ACHN (cell line): Measurements from ENCODE around the gene SERTM2.

Experiments
- DNase-seq: peaks from one replicate; pipeline ENCODE4 v3.0.0-alpha.2; 2015
- in situ Hi-C: cut with HindIII; loops from 2 replicates; pipeline ENCODE4 v1.10.0; 2017; ENCODE audit warnings: low sequenced_read_pairs, low pct_ligation_motif_present, low pct_unique_long_range_greater_than_20kb

The SERTM2 gene

DNA sequence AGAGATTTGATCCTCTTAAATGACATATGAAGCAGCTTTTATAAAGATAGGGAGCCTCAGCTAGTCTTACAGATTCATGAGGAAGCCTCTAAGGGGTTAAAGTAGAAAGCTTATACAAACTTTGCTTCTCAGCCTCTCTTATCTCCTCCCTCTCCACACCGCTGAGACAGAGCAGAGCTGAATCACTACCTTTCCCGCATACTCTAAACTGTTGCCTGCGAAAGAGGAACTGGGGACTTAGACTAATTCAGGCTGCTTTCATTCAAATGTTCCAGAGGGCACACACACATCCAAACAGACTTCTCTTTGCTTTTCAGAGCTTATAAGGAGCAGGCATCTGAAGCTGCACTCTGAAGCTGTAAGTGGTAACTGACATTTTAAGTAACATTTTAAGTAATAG lies at the start of gene SERTM2:
TSS of gene SERTM2 (plus strand) at position 169 of the 400 bp plus-strand sequence. CDS start 7,213 bp downstream, outside the sequence.
- DNase-seq: peak; percentile 43
- in situ Hi-C loops: no loop called here

DNA sequence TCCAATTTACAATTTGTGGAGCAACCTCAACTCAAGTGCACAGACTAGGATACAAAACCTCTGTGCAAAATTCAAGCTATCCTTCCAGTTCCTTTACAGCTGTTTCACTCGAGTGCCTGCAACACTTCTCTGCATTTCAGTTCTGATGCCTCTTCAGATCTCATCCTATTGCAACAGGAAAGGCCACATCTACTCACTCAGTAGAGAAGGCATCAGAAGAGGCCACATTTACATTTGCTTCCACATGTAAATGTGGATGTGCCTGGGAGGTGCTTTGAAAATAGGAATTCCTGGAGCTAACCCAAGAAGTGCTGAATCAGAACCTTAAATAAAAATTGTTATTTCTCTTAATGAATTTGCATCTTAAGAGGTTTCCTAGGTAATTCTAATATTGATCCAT lies 45.8 kb upstream of the SERTM2 start:
- DNase-seq: no peak
- in situ Hi-C loops: no loop called here

DNA sequence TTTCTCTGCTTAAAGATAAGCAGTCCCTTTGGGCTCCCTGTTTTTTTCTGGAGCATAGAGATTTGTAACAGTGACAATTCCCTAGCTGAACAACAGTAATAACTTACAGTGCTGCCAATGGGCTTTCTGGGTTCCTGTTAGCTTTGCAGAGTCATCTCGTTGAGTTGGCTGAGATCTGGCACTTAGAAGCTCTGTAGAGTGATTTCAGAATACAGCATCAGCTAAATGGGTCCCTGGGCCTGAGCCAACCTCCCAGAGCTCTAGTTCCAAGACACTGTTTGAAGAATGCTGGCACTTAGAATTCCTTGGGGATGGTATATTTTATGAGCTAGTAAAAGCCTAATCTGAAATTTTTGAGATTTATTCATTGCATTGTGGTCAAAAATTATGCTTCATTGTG lies 43.5 kb upstream of the SERTM2 start:
- DNase-seq: no peak

DNA sequence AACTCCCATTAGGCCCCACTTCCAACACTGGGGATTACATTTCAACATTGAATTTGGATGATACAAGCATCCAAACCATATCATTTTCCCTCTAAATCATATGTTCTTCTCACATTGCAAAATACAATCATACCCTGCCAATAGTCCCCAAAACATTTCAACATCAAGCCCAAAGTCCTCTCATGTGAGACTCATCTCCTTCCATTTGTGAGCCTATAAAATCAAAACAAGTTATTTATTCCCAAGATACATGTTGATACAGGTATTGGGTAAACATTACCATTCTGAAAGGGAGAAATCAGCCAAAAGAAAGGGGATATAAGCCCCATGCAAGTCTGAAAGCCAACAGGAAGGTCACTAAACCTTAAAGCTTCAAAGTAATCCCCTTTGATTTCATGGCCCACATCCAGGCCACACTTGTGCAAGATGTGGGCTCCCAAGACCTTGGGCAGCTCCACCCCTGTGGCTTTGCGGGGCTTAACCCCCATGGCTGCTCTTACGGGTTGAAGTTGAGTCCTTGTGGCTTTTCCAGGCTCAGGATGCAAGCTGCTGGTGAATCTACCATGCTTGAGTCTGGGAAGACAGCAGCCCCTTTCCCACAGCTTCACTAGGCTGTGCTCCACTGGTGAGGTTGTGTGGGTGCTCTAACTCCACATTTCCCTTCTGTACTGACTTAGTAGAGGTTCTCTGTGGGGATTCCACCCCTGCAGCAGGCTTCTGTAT lies 40.6 kb upstream of the SERTM2 start:
- in situ Hi-C loops: no loop called here
- DNase-seq: no peak

More for the DNA sequence above, 43.5 kb upstream of the SERTM2 start:
- in situ Hi-C loops: no loop called here

DNA sequence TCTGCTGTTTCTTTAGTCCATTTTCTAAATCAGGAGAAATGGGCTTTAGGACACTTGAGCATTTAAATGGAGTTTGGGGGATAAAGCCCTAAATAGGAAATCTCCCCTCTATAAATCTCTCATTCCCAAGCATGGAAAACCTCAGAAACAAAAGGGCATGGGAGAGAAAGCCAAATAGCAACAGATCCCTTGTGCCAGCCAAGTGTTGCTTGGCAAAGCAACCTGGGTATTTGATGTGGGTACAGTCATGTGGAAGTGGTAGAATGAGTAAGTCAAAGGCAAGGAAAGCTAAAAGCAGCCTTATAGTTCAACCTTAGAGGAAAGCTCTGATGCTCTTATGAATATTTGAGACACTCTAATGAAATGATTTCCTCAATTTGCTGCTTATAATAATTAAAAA lies 29.5 kb upstream of the SERTM2 start:
- in situ Hi-C loops: no loop called here
- no peak for DNase-seq

DNA sequence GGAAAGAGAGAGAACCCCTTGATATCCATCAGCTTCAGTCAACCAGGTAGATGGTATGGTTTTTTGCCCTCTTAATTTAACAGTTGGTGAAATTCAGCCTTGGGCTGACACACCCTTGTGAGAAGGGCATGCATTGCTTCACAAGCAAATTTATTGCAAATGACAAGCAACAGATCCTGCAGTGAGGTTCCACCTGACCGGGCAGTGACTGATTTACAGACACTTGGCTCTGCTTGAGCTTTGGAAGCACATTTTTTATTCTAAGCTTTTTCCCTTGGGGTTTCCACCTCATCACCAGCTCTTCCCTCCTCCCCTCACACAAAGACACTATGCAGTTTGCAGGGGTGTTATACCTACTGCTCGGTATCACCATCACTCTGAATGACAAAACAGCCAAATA lies 28.3 kb upstream of the SERTM2 start:
- in situ Hi-C loops: no loop called here
- DNase-seq: peak; percentile 66

DNA sequence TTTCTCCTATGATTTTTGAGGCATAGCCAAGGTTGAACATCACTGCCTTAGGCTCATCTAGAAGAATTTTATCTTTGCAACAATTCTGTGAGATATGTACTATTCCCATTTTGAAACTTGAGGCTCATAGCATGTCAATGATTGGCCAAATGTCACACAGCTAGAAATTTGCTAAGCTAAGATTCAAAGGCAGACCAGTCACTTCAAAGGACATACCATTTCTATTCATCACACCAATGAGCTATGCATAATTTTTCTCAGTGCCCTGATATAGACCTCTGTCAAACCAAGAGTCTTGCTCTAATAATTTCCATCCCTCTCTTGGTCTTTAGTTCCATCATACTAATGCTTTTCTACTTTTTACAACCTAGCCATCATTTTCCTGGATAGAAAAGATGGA lies 27.6 kb upstream of the SERTM2 start:
- in situ Hi-C loops: no loop called here
- peak; percentile 25 for DNase-seq

DNA sequence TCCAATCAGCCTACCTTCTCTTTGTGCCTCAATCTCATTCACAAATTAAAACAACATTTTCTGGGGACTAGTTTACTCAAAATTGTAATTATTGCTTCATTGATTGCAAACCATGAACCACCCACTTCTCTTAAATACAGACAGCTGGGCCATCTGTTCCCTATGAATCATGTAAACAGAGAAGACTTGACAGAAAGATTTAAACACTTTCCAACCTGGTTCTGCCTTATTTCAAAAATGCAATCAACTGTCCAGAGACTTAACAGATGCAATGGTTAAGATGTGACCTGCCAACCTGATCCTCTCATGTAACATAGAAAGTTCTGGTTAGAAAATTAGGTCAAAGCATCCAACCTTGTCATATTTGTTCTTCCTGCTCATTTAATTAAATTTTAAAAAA lies 20.8 kb upstream of the SERTM2 start:
- DNase-seq: no peak
- in situ Hi-C loops: no loop called here

DNA sequence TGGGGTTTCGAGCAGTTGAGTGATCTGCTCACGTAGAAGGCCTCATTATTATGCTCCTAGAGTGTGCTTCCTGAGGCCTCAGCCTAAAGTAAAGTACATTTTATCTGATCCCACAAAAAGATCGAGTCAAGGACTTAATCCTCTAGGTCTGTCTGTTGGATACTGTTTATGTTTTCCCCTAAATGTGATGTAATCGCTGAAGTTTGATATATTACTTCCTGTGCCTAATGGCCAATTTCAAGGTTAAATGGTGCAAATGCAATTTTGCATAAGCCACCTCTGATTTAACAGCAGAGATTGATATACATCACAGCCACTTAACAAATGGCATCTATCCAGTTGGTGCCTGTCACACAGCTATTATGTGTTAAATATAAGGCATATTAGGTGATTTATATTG lies 19.4 kb upstream of the SERTM2 start:
- in situ Hi-C loops: no loop called here

DNA sequence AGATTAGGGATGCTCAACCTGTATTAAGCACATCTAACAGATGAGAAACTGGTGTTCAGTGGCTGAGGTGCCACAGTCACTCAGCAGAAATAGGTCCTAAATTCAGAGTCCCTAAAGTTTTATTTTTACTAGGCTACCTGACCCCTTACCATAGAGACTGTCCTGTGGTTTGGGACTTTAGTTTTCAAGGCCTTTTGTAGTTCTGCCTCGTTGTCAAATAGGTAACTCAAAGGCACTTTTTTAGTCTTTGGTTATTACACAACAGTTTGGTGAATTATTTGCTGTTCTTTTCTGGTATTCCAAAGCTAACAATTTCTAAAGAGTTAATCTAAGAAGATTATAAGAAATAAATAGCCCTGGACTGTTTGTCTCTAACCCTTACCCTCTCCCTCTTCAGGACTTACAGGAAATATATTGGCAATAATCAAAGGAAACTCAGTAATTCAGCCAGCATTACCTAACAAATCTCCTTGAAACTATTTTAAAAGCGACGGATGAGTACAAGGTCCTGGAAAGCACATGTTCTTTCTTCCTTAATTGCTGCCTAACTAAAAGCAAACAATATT lies 12.8 kb upstream of the SERTM2 start:
- in situ Hi-C loops: no loop called here
- DNase-seq: no peak

More for the DNA sequence above, 19.4 kb upstream of the SERTM2 start:
- no peak for DNase-seq

DNA sequence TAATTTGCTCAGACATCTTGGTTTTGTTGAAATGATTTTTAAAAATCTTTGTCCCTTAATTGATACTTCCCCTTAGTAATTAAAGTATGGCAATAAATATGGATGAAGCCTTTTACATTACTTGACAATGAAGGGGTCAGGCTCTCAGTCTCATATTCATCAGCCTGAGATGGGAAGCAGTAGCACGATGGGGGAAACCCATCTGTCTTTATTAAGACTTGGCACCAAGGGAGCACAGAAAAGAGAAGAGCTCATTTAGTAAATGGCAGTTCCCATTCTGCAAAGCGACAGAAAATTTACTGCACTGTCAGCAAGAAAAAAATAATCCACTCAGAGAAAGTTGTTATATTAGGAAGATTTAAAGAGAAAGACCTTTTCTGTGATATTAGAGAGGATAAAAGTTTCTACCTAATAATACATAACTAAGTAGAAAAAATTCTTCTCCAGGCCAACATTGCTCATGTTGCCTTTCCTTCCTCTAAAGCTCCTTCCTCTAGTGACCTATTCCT lies 7.9 kb upstream of the SERTM2 start:
- in situ Hi-C loops: no loop called here
- no peak for DNase-seq

DNA sequence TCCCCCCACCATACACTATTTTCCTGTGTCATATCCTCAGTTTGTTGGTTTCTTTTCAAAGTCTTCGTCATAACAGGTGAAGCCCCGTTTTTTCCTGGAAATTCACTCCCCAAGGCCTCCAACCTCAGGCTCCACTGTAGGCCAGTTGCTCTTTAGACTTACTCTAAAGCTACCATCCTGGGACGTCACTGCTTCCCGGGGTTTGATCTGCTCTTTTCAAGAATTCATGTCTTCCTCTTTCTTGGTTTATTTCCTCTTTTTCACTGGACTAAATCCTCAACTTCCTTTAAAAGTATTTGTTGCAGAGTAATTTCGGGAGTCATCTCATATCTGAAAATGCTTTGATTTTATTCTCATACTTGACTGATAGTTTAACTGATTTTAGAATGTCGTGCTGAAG lies 6.5 kb upstream of the SERTM2 start:
- in situ Hi-C loops: no loop called here
- DNase-seq: no peak

DNA sequence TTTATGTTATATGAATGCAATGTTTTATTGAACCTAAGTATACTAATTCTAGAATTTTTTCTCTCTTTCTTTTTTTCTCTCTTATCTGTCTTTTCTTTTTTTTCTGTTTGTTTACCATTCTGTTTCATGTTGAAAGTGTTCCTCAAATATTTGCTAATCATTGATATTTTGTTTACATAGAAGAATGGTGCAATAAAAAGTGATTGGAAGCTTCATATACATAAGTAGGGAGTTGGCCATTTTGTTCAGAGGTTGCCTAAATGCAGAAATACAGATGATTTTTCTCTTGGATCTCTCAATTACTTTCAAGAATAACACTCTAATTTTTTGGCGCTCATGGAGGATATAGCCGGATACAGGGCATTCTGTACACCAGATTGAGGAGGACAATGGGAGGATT lies 5.7 kb upstream of the SERTM2 start:
- DNase-seq: no peak
- in situ Hi-C loops: no loop called here

DNA sequence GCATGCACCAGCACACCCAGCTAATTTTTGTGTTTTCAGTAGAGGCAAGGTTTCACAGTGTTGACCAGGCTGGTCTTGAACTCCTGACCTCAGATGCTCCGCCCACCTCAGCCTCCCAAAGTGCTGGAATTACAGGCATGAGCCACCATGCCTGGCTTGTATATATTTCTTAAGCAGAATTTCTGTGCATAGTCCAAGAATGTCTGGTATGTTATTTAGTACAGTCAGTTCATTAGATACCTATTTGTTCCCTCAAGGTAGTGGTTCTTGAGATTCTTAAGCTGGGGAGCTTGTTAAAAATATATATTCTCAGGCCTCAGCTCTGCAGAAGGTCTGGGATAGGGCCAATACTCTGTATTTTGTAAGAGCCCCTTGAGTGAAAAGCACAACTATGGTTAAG lies 4.6 kb upstream of the SERTM2 start:
- in situ Hi-C loops: no loop called here
- DNase-seq: no peak

DNA sequence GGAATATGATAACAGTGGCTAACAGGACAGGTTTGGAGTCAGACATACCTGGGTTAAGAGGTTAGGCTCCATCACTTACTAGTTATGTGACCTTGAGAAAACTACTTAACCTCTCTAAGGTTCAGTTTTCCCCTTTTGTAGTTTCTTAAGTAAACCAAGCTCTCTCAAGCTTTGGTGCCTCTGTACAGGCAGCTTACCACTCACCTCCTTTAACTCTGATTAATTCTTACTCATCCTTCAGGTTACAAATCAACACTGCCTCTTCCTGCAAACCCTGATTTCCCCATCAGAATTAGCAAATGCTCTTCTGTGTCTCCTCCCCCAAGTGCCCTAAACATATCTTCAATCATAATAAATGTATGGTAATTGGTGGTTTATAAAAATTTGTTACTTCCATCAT lies 3.5 kb upstream of the SERTM2 start:
- in situ Hi-C loops: no loop called here

DNA sequence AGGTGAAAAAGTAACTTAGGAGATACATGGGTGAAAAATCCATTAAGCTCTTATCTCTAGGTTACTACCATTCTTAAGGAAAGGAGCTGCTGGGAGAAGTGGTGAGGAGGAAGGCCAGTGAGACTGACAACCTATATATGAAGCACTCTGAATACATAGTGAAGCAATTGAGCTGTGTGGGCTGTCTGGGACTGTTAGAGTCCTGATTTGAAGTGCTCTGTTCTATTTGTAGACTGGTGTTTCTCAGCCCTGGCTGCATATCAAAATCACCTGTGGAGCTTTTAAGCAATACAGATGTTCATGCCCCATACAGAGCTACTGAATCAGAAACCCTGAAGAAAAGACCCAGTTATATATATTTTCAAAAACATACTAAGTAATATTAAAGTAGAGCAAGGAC lies 3.9 kb downstream of the SERTM2 start:
- no peak for DNase-seq
- in situ Hi-C loops: no loop called here

More for the DNA sequence above, 3.5 kb upstream of the SERTM2 start:
- DNase-seq: no peak

DNA sequence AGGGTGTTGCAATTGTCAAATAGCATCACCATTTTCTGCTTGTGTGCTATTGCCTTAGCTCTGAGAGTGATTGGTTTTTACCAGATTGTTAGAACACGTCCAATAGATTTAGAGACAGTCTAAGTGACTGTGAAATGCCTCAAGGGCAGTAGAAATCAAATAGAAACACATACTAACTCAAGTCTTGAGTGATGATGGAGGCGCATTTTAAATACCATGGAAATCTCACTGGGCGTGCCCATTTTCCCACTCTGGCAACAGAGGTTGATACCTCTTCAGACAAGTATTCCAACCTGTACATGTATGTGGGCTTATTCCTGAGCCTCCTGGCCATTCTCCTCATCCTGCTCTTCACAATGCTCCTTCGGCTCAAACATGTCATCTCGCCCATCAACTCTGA lies 7.2 kb downstream of the SERTM2 start:
- DNase-seq: no peak
- in situ Hi-C loops: no loop called here

DNA sequence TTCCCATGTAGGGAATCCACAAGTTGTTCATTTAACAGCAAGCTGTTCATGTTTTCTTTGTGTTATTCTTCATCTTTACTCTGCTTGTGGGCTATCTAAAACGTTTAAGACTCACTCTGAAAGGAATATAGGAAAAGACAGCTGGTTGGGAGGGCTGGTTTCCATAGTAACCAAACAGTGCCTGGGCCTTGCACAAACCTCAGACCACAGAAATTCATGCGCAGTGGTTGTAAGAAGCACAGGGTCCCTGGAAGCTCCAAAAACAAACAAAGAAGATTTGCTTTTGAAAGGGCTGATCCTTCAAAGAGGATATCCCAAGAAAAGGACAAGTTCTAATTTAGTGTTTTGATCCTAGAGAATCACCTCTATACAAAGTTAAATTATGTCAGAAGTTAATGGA lies 7.8 kb downstream of the SERTM2 start:
- DNase-seq: peak; percentile 1
- in situ Hi-C loops: no loop called here

DNA sequence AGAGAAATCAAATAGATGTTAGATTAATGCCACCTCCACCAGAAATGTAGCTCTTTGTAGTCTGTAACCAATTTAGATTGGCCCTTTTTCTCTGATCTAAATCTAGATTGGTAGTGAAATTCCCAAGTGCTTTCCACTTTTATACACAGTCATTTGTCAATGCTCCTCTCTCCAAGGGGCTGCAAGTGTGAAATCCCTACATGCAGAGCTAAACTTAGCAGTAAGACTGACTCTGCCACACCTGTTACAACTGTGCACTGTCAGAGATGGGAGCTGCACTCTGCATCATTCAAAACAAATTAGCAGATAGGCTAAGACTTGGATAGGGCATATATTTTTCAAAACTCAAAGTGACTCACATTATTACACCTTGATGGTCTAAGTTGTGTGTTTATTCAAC lies 9.1 kb downstream of the SERTM2 start:
- DNase-seq: no peak
- in situ Hi-C loops: no loop called here

DNA sequence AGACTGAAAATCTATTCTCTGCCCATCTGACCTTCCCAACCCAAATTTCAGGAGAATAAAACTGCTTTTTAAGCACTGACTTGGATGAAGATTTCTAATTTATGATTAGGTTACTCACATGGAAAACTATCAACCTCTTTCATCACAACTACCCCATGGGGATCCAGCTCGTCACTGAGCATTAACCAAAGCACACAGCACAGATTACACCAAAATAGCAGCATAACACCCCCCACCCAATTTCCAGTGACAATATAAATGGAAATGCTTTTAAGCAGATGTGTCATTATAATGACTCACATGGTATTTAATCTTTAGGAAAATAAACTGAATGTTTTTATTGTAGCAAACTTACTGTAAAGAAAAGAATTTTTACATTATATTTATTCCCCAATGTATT lies 9.7 kb downstream of the SERTM2 start:
- no peak for DNase-seq
- in situ Hi-C loops: no loop called here
